HL-60 (cell line): ENCODE results near the gene MADCAM1.

ENCODE experiments used
- CTCF ChIP-seq: IDR thresholded peaks from one replicate; pipeline ENCODE4 v1.5.1; 2011; ENCODE audit warnings: low read length, control low read depth, inconsistent platforms; ENCODE audit not compliant: insufficient read depth
- POLR2AphosphoS5 ChIP-seq: IDR thresholded peaks from 2 replicates; pipeline ENCODE4 v1.6.1; 2012; ENCODE audit warnings: low read depth
- REST ChIP-seq: IDR thresholded peaks from 2 replicates; pipeline ENCODE4 v1.6.1; 2012; ENCODE audit warnings: low read depth; ENCODE audit not compliant: insufficient replicate concordance

GRCh38 chr19:452829-453228 is 43.5 kb upstream of the MADCAM1 start:
- TF ChIP-seq CTCF = no peak
- TF ChIP-seq POLR2AphosphoS5 = no peak
- no peak for TF ChIP-seq REST
